Activated B cell treated with CpG ODN at 0.5 μM for 24 hours (primary cell): Measurements from ENCODE around the gene HSPA12B. TPM values are rescaled to one million over a fixed set of nuclear protein-coding genes. Genes with fewer than 3 reads are reported as not detected.

Source experiments
- ATAC-seq: fragments of 200-7000 bp; cut with Tn5 transposase; one replicate; pipeline ENCODE4 v1.10.0; 2021; ENCODE audit warnings: low read depth, mild to moderate bottlenecking, moderate library complexity
- CTCF ChIA-PET: fragments of 350-600 bp; sonication (Branson Sonifier 250); formaldehyde crosslinking; loops from one replicate; lab custom pipeline; 2021; ENCODE audit warnings: antibody characterized with exemption; lab: Charles Lee
- POLR2A ChIA-PET: fragments of 350-600 bp; sonication (Branson Sonifier 250); formaldehyde crosslinking; loops from one replicate; lab custom pipeline; 2021; ENCODE audit warnings: antibody characterized with exemption; lab: Charles Lee
- DNase-seq: peaks from one replicate; pipeline ENCODE4 v3.0.0; 2022
- H3K27ac Mint-ChIP-seq: one replicate; pipeline ENCODE4 v1.8.0; 2020; ENCODE audit warnings: mixed read lengths
- H3K27me3 Mint-ChIP-seq: one replicate; pipeline ENCODE4 v1.8.0; 2021; ENCODE audit warnings: mixed read lengths
- H3K36me3 Mint-ChIP-seq: one replicate; pipeline ENCODE4 v1.8.0; 2021; ENCODE audit warnings: low read depth, mixed read lengths
- H3K4me1 Mint-ChIP-seq: one replicate; pipeline ENCODE4 v1.8.0; 2021; ENCODE audit warnings: mixed read lengths
- H3K4me3 Mint-ChIP-seq: one replicate; pipeline ENCODE4 v1.8.0; 2020; ENCODE audit warnings: mild to moderate bottlenecking, mixed read lengths
- H3K9me3 Mint-ChIP-seq: one replicate; pipeline ENCODE4 v1.8.0; 2020; ENCODE audit warnings: mixed read lengths
- CTCF ChIP-seq: fragments of 200-600 bp; IDR thresholded peaks from one replicate; pipeline ENCODE4 v1.8.0; 2022; ENCODE audit warnings: antibody characterized with exemption, mild to moderate bottlenecking
- intact Hi-C: fragments of 100-400 bp; cut with micrococcal nuclease; formaldehyde crosslinking; loops from one replicate; pipeline ENCODE4 v1.15.1; 2024
- total RNA-seq: library from RNA; stranded (reverse); gene quantifications from 2 replicates; pipeline ENCODE4 v1.2.3, GENCODE V29; 2022

HSPA12B gene
- total RNA-seq, 1 donor from 2014 or later, result not detected

- H3K4me3 Mint-ChIP-seq, result no peak overlapping the region
- POLR2A ChIA-PET, result no interaction called here
Measured at GRCh38 chr20:3716195-3716834, 16.2 kb upstream of the HSPA12B start.

DNA sequence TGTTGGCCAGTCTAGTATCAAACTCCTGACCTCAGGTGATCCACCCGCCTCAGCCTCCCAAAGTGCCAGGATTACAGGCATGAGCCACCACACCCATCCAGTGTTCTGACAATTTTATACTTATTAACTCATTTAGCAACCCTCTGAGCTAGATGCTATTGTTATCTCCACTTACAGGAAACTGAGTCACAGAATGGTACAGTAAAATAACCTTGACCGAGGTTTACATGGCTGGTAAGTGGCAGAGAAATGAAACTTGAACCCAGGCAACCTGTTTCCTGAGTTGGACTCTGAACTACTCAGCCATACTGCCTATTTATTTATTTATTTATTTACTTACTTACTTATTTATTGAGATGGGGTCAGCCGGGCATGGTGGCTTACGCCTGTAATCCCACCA, 13.4 kb upstream of the HSPA12B start:
- Mint-ChIP-seq H3K9me3 (no peaks in the 10 kb centered on the region), H3K36me3 (no peaks in the 10 kb centered on the region), H3K27me3 (peaks cover 17% of the 10 kb centered on the region), H3K27ac (no peak overlapping the region), H3K4me1 (no peaks in the 10 kb centered on the region), H3K4me3 (no peak overlapping the region)
- DNase-seq (no peak), ATAC-seq (no peak)
- no peak for TF ChIP-seq CTCF
- CTCF ChIA-PET, result interaction anchor here (1.8 kb wide), 1 partner anchor 42 kb away, joined by 5 read pairs; no protein-coding TSS in a partner anchor
- POLR2A ChIA-PET, result no interaction called here
- intact Hi-C loops, result no loop called here

More at GRCh38 chr20:3716195-3716834, 16.2 kb upstream of the HSPA12B start:
- Mint-ChIP-seq H3K9me3 (no peaks in the 10 kb centered on the region), H3K4me1 (no peaks in the 10 kb centered on the region), H3K27ac (no peak overlapping the region), H3K27me3 (peaks cover 20% of the 10 kb centered on the region), H3K36me3 (no peaks in the 10 kb centered on the region)
- no peak for TF ChIP-seq CTCF
- DNase-seq (no peak), ATAC-seq (peak; percentile 71)
- CTCF ChIA-PET, result interaction anchor here (1.1 to 1.5 kb wide), 3 partner anchors 9 to 369 kb away, joined by 3 to 5 read pairs (median 4); partner anchors contain the start of gene ADISSP
- intact Hi-C loops, result loop anchor here (1.0 kb wide), 2 partner anchors 52 to 139 kb away; no protein-coding TSS in a partner anchor

DNA sequence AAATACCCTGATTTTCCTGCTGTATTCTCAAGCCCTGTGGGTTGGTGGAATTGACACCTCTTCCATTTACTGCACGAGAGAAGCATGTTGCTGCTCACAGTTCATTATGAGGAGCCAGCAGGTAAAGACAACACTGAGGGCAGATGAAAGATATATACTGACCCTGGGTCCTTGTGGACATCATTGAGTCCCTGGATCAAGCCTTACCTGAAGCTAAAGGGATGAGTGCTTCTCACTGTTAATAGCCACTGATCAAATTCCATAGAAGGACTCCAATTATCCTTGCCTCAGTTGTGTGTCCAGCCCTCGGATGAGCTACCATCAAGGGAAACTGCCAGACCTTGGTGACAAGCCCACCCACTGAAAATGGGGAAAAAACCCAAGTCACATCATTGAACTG, 12.4 kb upstream of the HSPA12B start:
- H3K27ac Mint-ChIP-seq, result no peak overlapping the region
- H3K36me3 Mint-ChIP-seq, result no peaks in the 10 kb centered on the region
- no peak for TF ChIP-seq CTCF
- ChIA-PET CTCF (interaction anchor here (0.6 to 1.8 kb wide), 2 partner anchors 9 to 151 kb away, joined by 3 to 6 read pairs; no protein-coding TSS in a partner anchor), POLR2A (no interaction called here)
- intact Hi-C loops, result no loop called here
- no peaks in the 10 kb centered on the region for H3K9me3 Mint-ChIP-seq
- DNase-seq (no peak), ATAC-seq (no peak)
- H3K4me3 Mint-ChIP-seq, result no peak overlapping the region
- H3K4me1 Mint-ChIP-seq, result no peaks in the 10 kb centered on the region
- peaks cover 21% of the 10 kb centered on the region for H3K27me3 Mint-ChIP-seq

DNA sequence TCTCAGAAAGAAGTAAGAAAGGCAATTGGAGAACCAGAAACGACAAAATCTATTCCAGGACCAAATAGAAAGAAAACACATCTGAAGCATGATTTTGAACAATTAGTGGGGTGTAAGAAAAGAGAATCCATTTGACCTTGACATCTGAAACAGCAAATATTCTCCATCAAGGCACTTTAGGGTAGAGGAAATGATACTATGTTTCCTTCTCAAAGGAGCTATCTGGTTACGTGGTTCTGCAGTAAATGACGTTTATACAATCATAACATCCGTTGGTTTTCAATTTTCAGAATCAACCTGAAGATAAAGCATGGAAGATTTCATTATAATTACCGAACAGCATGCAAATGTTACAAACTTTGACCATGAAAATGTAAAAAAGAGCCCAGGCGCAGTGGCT, 11.9 kb upstream of the HSPA12B start:
- POLR2A ChIA-PET, result no interaction called here
- Mint-ChIP-seq H3K27ac (no peak overlapping the region), H3K4me1 (no peaks in the 10 kb centered on the region), H3K4me3 (no peak overlapping the region), H3K9me3 (no peaks in the 10 kb centered on the region), H3K27me3 (peaks cover 21% of the 10 kb centered on the region), H3K36me3 (no peaks in the 10 kb centered on the region)
- CTCF ChIA-PET, result interaction anchor here (1.8 kb wide), 1 partner anchor 10 kb away, joined by 6 read pairs; no protein-coding TSS in a partner anchor
- intact Hi-C loops, result no loop called here
- DNase-seq (no peak), ATAC-seq (no peak)
- TF ChIP-seq CTCF, result no peak

- TF ChIP-seq CTCF, result no peak
- no peak for ATAC-seq
- DNase-seq, result no peak
- Mint-ChIP-seq H3K27ac (no peak overlapping the region), H3K4me1 (no peaks in the 10 kb centered on the region), H3K9me3 (no peaks in the 10 kb centered on the region), H3K27me3 (peaks cover 25% of the 10 kb centered on the region), H3K36me3 (no peaks in the 10 kb centered on the region), H3K4me3 (no peak overlapping the region)
- intact Hi-C loops, result no loop called here
- POLR2A ChIA-PET, result no interaction called here
- CTCF ChIA-PET, result interaction anchor here (1.1 kb wide), 1 partner anchor 12 kb away, joined by 3 read pairs; no protein-coding TSS in a partner anchor
Measured at GRCh38 chr20:3721912-3722311, 10.6 kb upstream of the HSPA12B start.
